Measurements from ENCODE around the gene PCID2.

DNA sequence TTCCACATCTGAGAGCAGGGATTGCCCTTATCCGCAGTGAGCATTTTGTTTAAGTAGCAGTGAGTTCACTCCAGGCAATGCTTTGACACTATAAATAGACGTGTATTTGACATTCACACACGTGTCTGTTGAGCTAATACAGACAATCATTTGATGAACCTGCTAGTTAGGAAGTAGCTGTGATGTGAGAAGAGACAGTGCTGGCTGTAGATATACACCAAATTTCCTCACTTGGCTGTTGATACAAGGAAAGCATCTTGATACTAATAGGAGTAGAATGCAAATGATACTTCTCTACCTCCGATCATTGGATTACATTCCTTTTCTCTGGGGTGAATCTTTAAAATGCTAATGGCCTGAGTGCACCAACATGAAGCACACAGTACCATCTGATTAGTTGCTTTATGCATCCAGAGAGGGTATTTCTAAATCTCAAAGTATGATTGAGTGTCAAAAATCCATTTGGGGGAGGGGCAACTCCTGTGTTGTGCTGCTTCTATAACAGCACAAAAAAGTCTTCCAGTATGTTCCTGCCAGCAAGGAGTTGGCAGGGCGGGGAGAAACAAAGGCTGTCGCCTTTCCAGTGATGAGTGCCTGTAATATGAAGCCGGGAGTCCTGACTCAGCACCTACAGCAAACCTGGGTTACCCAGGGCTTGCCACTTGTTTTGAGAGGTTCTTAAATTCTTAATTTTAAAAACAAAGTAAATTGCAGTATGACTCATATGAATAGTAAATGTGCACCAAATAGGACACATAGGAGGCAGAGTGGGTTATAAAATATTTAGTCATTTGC lies 8.0 kb upstream of the PCID2 start:
- TF ChIP-seq POLR2A (IDR thresholded peaks at IDR 0.05): no peak
- no peak for TF ChIP-seq POLR2AphosphoS5 (IDR thresholded peaks at IDR 0.05)

Data from stomach (tissue), 4 donors.